GM23338 (cell line): ENCODE data around the gene CCDC169. TPM values are rescaled to one million over a fixed set of nuclear protein-coding genes. Genes with fewer than 3 reads are reported as not detected.

ENCODE experiments used
- ATAC-seq: fragments of 200-7000 bp; cut with Tn5 transposase; 3 replicates; pipeline ENCODE4 v1.9.1; 2020
- DNase-seq: peaks from one replicate; pipeline ENCODE4 v3.0.0-alpha.2; 2015; ENCODE audit warnings: low spot score
- H2AFZ ChIP-seq: fragments of 200-600 bp; sonication (generic); 2 replicates; pipeline ENCODE4 v1.8.0; 2016; ENCODE audit warnings: antibody characterized with exemption, mild to moderate bottlenecking, moderate library complexity
- H3F3A ChIP-seq: fragments of 200-600 bp; sonication (generic); replicated peaks from 2 replicates; pipeline ENCODE4 v1.8.0; 2017; ENCODE audit warnings: antibody characterized with exemption, mixed run types, low read depth
- H3K27ac ChIP-seq: fragments of 200-600 bp; sonication (generic); 2 replicates; pipeline ENCODE4 v1.6.1; 2016; ENCODE audit warnings: low read depth
- H3K27me3 ChIP-seq: fragments of 200-600 bp; sonication (generic); 2 replicates; pipeline ENCODE4 v1.8.0; 2016; ENCODE audit warnings: mild to moderate bottlenecking, mixed run types, moderate library complexity; ENCODE audit not compliant: insufficient read depth
- H3K36me3 ChIP-seq: fragments of 200-600 bp; sonication (generic); 2 replicates; pipeline ENCODE4 v1.8.0; 2016; ENCODE audit warnings: mild to moderate bottlenecking; ENCODE audit not compliant: insufficient read depth
- H3K4me1 ChIP-seq: fragments of 200-600 bp; sonication (generic); 2 replicates; pipeline ENCODE4 v1.8.0; 2016; ENCODE audit warnings: mild to moderate bottlenecking, moderate library complexity; ENCODE audit not compliant: insufficient read depth
- H3K4me2 ChIP-seq: fragments of 200-600 bp; sonication (generic); 2 replicates; pipeline ENCODE4 v1.7.1; 2017; ENCODE audit warnings: mixed run types
- H3K4me3 ChIP-seq: fragments of 200-600 bp; sonication (generic); 2 replicates; pipeline ENCODE4 v1.6.1; 2016; ENCODE audit warnings: mixed run types
- H3K79me2 ChIP-seq: fragments of 200-600 bp; sonication (generic); replicated peaks from 2 replicates; pipeline ENCODE4 v1.8.0; 2017; ENCODE audit warnings: mild to moderate bottlenecking; ENCODE audit not compliant: insufficient read depth
- H3K9me2 ChIP-seq: fragments of 200-600 bp; sonication (generic); 2 replicates; pipeline ENCODE4 v1.8.0; 2017; ENCODE audit not compliant: insufficient read depth
- H4K20me1 ChIP-seq: fragments of 200-600 bp; sonication (generic); replicated peaks from 2 replicates; pipeline ENCODE4 v1.8.0; 2017; ENCODE audit warnings: mild to moderate bottlenecking; ENCODE audit not compliant: insufficient read depth
- H3K27ac Mint-ChIP-seq: 2 replicates; pipeline ENCODE4 v1.8.0; 2020; ENCODE audit warnings: inconsistent platforms, mild to moderate bottlenecking, moderate library complexity, mixed read lengths
- H3K27me3 Mint-ChIP-seq: 3 replicates; pipeline ENCODE4 v1.8.0; 2022; ENCODE audit warnings: low read depth, mild to moderate bottlenecking, moderate library complexity, mixed read lengths, inconsistent platforms; ENCODE audit not compliant: insufficient read depth, poor library complexity
- H3K36me3 Mint-ChIP-seq: 3 replicates; pipeline ENCODE4 v1.8.0; 2021; ENCODE audit warnings: low read depth, mild to moderate bottlenecking, inconsistent platforms, moderate library complexity, mixed read lengths
- H3K4me1 Mint-ChIP-seq: 3 replicates; pipeline ENCODE4 v1.8.0; 2020; ENCODE audit warnings: mild to moderate bottlenecking, inconsistent platforms, mixed read lengths
- H3K4me3 Mint-ChIP-seq: 3 replicates; pipeline ENCODE4 v1.8.0; 2021; ENCODE audit warnings: moderate library complexity, mild to moderate bottlenecking, inconsistent platforms, mixed read lengths
- H3K9me3 Mint-ChIP-seq: 3 replicates; pipeline ENCODE4 v1.8.0; 2020; ENCODE audit warnings: moderate library complexity, mild to moderate bottlenecking, inconsistent platforms, mixed read lengths
- CREB1 ChIP-seq: fragments of 250-450 bp; sonication (Bioruptor Pico); IDR thresholded peaks from 2 replicates; pipeline ENCODE4 v1.5.0; 2020; ENCODE audit warnings: low read depth, mild to moderate bottlenecking, moderate library complexity
- CTCF ChIP-seq, 2 experiments: fragments of 200-600 bp in 1 of 2; sonication (generic) in 1 of 2; conservative IDR thresholded peaks; 2 replicates each; pipeline versions ENCODE4 v1.5.1 to v1.6.1; 2016 to 2017; ENCODE audit warnings: antibody characterized with exemption in 2 of 2, low read depth in 2 of 2, mild to moderate bottlenecking in 2 of 2, moderate library complexity in 1 of 2
- ETS1 ChIP-seq: IDR thresholded peaks from 2 replicates; pipeline ENCODE4 v1.6.1; 2016; ENCODE audit warnings: antibody characterized with exemption
- EZH2 ChIP-seq: fragments of 200-600 bp; sonication (generic); IDR thresholded peaks from one replicate; pipeline ENCODE4 v1.8.0; 2017; ENCODE audit warnings: antibody characterized with exemption, mild to moderate bottlenecking, low read depth; ENCODE audit not compliant: unreplicated experiment
- EZH2phosphoT487 ChIP-seq: fragments of 200-600 bp; sonication (generic); IDR thresholded peaks from one replicate; pipeline ENCODE4 v1.8.1; 2018; ENCODE audit warnings: antibody characterized with exemption; ENCODE audit not compliant: unreplicated experiment
- JUNB ChIP-seq: IDR thresholded peaks from one replicate; pipeline ENCODE4 v1.6.1; 2016; ENCODE audit warnings: antibody characterized with exemption; ENCODE audit not compliant: unreplicated experiment
- NANOG ChIP-seq: IDR thresholded peaks from 2 replicates; pipeline ENCODE4 v1.6.1; 2016; ENCODE audit warnings: antibody characterized with exemption, borderline replicate concordance
- POLR2AphosphoS5 ChIP-seq: IDR thresholded peaks from 2 replicates; pipeline ENCODE4 v1.6.1; 2016; ENCODE audit warnings: antibody characterized with exemption, low read depth
- REST ChIP-seq: IDR thresholded peaks from one replicate; pipeline ENCODE4 v1.6.1; 2018; ENCODE audit warnings: antibody characterized with exemption; ENCODE audit not compliant: unreplicated experiment
- STAT1 ChIP-seq: IDR thresholded peaks from one replicate; pipeline ENCODE4 v1.6.1; 2016; ENCODE audit warnings: antibody characterized with exemption; ENCODE audit not compliant: unreplicated experiment
- ZNF114 ChIP-seq: fragments of 250-450 bp; sonication (Bioruptor Pico); IDR thresholded peaks from 2 replicates; pipeline ENCODE4 v1.5.0; 2020; ENCODE audit warnings: mild to moderate bottlenecking, moderate library complexity
- ZNF331 ChIP-seq: fragments of 250-450 bp; sonication (Bioruptor Pico); IDR thresholded peaks from 2 replicates; pipeline ENCODE4 v1.5.0; 2020; ENCODE audit warnings: low read depth, mild to moderate bottlenecking, moderate library complexity
- polyA plus RNA-seq: library from polyadenylated mRNA; unstranded; fragments of >200 nt; fragmentation: Nextera tagmentation; extraction: Ambion mirVana; gene quantifications from 2 replicates; pipeline ENCODE4 v1.2.1, GENCODE V29; 2016
- total RNA-seq: library from RNA; depleted of rRNA; stranded (reverse); fragments of >200 nt; shearing (Covaris generic); gene quantifications from 2 replicates; pipeline ENCODE4 v1.2.3, GENCODE V29; 2014
- TF ChIP-seq, protein P1 (sequence below): fragments of 250-450 bp; sonication (Bioruptor Pico); IDR thresholded peaks from 2 replicates; pipeline ENCODE4 v1.5.0; 2020; ENCODE audit warnings: mild to moderate bottlenecking, moderate library complexity

CCDC169 gene
- total and polyA plus RNA-seq, 2 experiments from 2014 or later = 48.5 to 61.2 TPM

GRCh38 chr13:36332986-36333385 lies 35.4 kb upstream of the CCDC169 start:
- Mint-ChIP-seq H3K27ac (no peak overlapping the region), H3K4me1 (peaks cover 3% of the 10 kb centered on the region; the same call in 2 of the 3 replicates), H3K27me3 (no peaks in the 10 kb centered on the region), H3K36me3 (peaks cover 10% of the 10 kb centered on the region; the same call in 2 of the 3 replicates), H3K4me3 (no peak overlapping the region), H3K9me3 (no peaks in the 10 kb centered on the region)
- no peak overlapping the region for H3K27ac ChIP-seq
- DNase-seq (no peak), ATAC-seq (no peak)
- H3K36me3 ChIP-seq = peaks cover 9% of the 10 kb centered on the region; the same call in 1 of the 2 replicates
- no peaks in the 10 kb centered on the region for H3K9me2 ChIP-seq
- H3K27me3 ChIP-seq = no peaks in the 10 kb centered on the region
- no peaks in the 10 kb centered on the region for H3F3A ChIP-seq
- no peak overlapping the region for H3K4me2 ChIP-seq
- no peak overlapping the region for H2AFZ ChIP-seq
- peaks cover 49% of the 10 kb centered on the region for H3K4me1 ChIP-seq
- H4K20me1 ChIP-seq = no peaks in the 10 kb centered on the region
- H3K79me2 ChIP-seq = peaks cover 86% of the 10 kb centered on the region
- H3K4me3 ChIP-seq = no peak overlapping the region
- TF ChIP-seq REST (no peak), CTCF (conservative IDR thresholded peaks at IDR 0.05; ENCODE audit: low read depth in 2 of 2) (no peak), NANOG (no peak), EZH2phosphoT487 (no peak), ZNF331 (CRISPR knock-in tag) (no peak), EZH2 (no peak), STAT1 (no peak), JUNB (no peak), ETS1 (no peak), POLR2AphosphoS5 (no peak), CREB1 (CRISPR knock-in tag) (no peak), ZNF114 (CRISPR knock-in tag) (no peak)
- TF ChIP-seq, protein P1, sequence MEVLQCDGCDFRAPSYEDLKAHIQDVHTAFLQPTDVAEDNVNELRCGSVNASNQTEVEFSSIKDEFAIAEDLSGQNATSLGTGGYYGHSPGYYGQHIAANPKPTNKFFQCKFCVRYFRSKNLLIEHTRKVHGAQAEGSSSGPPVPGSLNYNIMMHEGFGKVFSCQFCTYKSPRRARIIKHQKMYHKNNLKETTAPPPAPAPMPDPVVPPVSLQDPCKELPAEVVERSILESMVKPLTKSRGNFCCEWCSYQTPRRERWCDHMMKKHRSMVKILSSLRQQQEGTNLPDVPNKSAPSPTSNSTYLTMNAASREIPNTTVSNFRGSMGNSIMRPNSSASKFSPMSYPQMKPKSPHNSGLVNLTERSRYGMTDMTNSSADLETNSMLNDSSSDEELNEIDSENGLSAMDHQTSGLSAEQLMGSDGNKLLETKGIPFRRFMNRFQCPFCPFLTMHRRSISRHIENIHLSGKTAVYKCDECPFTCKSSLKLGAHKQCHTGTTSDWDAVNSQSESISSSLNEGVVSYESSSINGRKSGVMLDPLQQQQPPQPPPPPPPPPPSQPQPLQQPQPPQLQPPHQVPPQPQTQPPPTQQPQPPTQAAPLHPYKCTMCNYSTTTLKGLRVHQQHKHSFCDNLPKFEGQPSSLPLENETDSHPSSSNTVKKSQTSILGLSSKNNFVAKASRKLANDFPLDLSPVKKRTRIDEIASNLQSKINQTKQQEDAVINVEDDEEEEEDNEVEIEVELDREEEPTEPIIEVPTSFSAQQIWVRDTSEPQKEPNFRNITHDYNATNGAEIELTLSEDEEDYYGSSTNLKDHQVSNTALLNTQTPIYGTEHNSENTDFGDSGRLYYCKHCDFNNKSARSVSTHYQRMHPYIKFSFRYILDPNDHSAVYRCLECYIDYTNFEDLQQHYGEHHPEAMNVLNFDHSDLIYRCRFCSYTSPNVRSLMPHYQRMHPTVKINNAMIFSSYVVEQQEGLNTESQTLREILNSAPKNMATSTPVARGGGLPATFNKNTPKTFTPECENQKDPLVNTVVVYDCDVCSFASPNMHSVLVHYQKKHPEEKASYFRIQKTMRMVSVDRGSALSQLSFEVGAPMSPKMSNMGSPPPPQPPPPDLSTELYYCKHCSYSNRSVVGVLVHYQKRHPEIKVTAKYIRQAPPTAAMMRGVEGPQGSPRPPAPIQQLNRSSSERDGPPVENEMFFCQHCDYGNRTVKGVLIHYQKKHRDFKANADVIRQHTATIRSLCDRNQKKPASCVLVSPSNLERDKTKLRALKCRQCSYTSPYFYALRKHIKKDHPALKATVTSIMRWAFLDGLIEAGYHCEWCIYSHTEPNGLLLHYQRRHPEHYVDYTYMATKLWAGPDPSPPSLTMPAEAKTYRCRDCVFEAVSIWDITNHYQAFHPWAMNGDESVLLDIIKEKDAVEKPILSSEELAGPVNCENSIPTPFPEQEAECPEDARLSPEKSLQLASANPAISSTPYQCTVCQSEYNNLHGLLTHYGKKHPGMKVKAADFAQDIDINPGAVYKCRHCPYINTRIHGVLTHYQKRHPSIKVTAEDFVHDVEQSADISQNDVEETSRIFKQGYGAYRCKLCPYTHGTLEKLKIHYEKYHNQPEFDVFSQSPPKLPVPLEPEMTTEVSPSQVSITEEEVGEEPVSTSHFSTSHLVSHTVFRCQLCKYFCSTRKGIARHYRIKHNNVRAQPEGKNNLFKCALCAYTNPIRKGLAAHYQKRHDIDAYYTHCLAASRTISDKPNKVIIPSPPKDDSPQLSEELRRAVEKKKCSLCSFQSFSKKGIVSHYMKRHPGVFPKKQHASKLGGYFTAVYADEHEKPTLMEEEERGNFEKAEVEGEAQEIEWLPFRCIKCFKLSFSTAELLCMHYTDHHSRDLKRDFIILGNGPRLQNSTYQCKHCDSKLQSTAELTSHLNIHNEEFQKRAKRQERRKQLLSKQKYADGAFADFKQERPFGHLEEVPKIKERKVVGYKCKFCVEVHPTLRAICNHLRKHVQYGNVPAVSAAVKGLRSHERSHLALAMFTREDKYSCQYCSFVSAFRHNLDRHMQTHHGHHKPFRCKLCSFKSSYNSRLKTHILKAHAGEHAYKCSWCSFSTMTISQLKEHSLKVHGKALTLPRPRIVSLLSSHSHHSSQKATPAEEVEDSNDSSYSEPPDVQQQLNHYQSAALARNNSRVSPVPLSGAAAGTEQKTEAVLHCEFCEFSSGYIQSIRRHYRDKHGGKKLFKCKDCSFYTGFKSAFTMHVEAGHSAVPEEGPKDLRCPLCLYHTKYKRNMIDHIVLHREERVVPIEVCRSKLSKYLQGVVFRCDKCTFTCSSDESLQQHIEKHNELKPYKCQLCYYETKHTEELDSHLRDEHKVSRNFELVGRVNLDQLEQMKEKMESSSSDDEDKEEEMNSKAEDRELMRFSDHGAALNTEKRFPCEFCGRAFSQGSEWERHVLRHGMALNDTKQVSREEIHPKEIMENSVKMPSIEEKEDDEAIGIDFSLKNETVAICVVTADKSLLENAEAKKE (CRISPR knock-in tag) = no peak
